ENCODE data around the gene TM9SF2. TPM values are rescaled to one million over a fixed set of nuclear protein-coding genes. Genes with fewer than 3 reads are reported as not detected.

Gene TM9SF2
- total RNA-seq, 8 experiments from 2014 or later: 56.8 to 140 (median 76.3) TPM

DNA sequence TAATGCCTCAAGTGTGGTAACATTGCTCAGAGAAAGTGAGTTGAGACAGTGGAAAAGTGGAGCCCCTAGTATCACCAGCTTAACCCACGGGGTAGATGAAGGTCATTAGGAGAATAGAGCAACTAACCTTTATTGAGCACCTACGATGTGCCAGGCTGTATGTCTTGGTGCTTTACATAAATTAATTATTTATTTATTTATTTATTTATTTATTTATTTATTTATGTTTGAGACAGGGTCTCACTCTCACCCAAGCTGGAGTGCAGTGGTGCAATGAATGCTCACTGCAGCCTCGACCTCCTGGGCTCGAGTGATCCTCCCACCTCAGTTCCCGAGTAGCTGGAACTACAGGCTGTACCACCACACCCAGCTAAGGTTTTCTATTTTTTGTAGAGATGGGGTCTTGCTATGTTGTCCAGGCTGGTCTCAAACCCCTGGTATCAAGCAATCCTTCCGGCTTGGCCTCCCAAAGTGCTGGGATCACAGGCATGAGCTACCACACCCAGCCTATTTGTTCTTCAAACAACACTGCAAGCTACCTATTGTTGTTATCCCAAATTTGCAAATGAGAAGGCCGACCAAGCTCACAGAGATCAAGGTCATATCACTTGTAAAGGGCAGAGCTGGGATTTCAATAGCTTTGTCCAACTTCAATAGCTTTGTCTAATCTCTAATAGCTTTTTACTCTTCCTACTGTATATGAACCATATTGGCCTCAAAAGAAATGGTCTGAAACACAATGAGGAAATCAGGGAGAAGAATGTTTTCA, 79.4 kb downstream of the TM9SF2 start:
- ATAC-seq (replicated peaks in 6 of 8): no peak

DNA sequence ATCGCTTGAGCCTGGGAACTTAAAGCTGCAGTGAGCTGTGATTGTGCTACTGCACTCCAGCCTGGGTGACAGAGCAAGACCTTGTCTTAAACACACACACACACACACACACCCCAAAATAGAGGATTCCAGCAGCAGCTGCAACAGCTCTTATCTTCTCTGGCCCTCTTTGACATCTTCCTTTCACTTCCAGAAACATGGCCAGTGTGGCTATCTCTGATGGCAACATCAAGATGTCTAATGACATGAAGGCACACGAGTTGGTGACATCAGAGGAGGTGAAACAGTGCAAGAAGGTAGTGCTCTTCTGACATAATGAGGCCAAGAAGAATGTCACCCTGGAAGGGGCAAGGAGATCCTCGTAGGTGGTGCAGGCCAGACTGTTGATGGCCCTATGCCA, 81.2 kb downstream of the TM9SF2 start:
- no peak for ATAC-seq (replicated peaks in 6 of 8)
- in situ Hi-C loops (cut with MboI; ENCODE audit: low pct_unique_long_range_greater_than_20kb in 2 of 9, low sequenced_read_pairs in 9 of 9, unreplicated experiment in 9 of 9): no loop called here
- H3K4me1 ChIP-seq (replicated peaks in 1 of 2): no peaks in the 10 kb centered on the region
- no peak overlapping the region for H3K4me3 ChIP-seq
- H3K27ac ChIP-seq: no peak overlapping the region
- 50 to 100% (median 80%) methylated on average over 1 to 3 of the region's 3 CpGs; no CpG with 5 or more reads in 6 of the 10 experiments for WGBS, 10 experiments

More for the DNA sequence above, 79.4 kb downstream of the TM9SF2 start:
- in situ Hi-C loops (cut with MboI; ENCODE audit: low pct_unique_long_range_greater_than_20kb in 2 of 9, low sequenced_read_pairs in 9 of 9, unreplicated experiment in 9 of 9): no loop called here
- Histone ChIP-seq H3K27ac (no peak overlapping the region), H3K4me1 (replicated peaks in 1 of 2) (no peaks in the 10 kb centered on the region), H3K4me3 (no peak overlapping the region)
- WGBS, 10 experiments: 20 to 100% (median 74%) methylated on average over 1 to 6 of the region's 7 CpGs

DNA sequence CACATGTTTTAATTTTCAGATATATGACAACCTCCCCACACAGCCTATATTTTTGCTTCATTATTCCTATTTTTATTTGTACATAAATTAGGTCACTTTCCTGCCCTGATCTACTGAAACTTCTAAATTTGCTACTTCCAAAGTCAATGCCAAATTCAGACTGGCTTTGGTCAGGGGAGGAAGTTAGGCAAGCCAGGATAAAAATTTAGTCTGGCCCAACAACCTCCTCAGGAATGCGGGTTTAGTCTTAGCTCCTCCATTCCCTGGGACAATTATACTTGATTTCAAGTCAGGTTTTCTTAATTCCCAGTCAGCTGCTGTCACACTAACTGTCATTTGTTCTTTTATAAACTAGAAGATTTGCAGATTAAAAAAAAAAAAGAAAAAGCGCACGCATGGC, 84.3 kb downstream of the TM9SF2 start:
- 14 to 93% (median 86%) methylated on average over 1 to 3 of the region's 3 CpGs; no CpG with 5 or more reads in 4 of the 10 experiments for WGBS, 10 experiments
- H3K4me3 ChIP-seq: no peak overlapping the region
- ATAC-seq (replicated peaks in 6 of 8): no peak
- in situ Hi-C loops (cut with MboI; ENCODE audit: low pct_unique_long_range_greater_than_20kb in 2 of 9, low sequenced_read_pairs in 9 of 9, unreplicated experiment in 9 of 9): no loop called here
- H3K4me1 ChIP-seq (replicated peaks in 1 of 2): no peaks in the 10 kb centered on the region
- H3K27ac ChIP-seq: no peak overlapping the region

DNA sequence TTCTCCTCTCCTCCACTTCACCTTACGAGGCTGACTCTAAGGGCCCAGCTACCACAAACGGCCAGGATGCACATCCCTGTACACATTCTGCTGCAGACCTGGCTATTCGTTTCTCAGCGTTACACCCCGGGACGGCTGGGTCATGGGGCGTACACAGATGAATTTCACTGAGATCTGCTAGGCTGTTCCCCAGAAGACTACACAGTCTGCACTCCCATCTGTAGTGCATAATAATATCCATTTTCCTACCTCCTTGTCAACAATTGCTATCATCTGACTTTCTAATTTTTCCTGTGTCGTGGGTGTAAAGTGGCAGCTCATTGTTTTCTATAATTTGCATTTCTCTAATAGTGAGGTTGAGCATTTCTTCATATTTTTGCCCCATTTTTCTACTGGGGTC, 85.7 kb downstream of the TM9SF2 start:
- Histone ChIP-seq H3K4me3 (no peak overlapping the region), H3K27ac (no peak overlapping the region), H3K4me1 (replicated peaks in 1 of 2) (no peaks in the 10 kb centered on the region)
- in situ Hi-C loops (cut with MboI; ENCODE audit: low pct_unique_long_range_greater_than_20kb in 2 of 9, low sequenced_read_pairs in 9 of 9, unreplicated experiment in 9 of 9): no loop called here
- ATAC-seq (replicated peaks in 6 of 8): no peak
- 25 to 89% (median 80%) methylated on average over 1 to 6 of the region's 8 CpGs; no CpG with 5 or more reads in 1 of the 10 experiments for WGBS, 10 experiments

DNA sequence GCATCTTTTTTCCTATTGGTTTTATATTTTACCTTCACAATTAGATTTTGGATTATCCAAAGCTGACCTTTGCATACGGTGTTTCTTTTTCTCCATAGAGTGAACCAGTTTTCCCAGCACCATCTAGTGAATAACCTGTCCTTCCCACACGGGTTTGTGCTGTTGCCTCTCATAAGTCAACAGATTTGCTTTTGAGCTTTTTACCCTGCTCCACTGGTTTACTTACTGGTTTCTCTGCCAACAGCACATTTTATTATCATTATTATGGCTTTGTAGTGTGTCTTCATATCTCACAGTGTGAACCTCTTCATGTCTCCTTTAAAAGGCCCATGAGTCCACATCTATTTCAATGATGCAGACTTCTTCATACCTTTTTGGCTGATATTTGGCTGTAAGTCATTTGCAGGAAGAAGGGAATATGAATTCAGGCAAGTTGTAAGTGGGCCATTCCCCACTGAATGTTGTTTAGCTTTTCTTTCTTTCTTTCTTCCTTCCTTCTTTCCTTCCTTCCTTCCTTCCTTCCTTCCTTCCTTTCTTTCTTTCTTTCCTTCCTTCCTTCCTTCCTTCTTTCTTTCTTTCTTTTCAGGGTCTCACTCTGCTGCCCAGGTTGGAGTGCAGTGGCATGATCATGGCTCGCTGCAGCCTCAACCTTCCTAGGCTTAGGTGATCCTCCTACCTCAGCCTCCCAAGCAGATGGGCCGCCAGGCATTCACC, 86.8 kb downstream of the TM9SF2 start:
- ATAC-seq (replicated peaks in 6 of 8): no peak
- 65 to 100% (median 89%) methylated on average over 1 to 4 of the region's 4 CpGs; no CpG with 5 or more reads in 1 of the 10 experiments for WGBS, 10 experiments
- Histone ChIP-seq H3K4me3 (no peak overlapping the region), H3K27ac (no peak overlapping the region), H3K4me1 (replicated peaks in 1 of 2) (no peaks in the 10 kb centered on the region)
- in situ Hi-C loops (cut with MboI; ENCODE audit: low pct_unique_long_range_greater_than_20kb in 2 of 9, low sequenced_read_pairs in 9 of 9, unreplicated experiment in 9 of 9): no loop called here

DNA sequence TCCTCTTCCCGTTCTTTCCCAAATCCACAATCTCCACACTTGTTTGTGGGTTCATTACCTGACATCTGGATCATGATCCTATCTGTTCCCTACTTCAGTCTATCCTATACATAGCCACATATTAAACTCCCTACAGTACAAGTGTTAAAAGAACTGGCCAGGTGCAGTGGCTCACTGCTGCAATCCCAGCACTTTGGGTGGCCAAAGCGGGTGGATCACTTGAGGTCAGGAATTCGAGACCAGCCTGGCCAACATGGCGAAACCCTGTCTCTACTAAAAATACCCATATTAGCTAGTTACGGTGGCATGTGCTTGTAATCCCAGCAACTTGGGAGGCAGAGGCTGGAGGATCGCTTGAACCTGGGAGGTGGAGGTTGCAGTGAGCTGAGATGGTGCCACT, 88.3 kb downstream of the TM9SF2 start:
- WGBS, 10 experiments: 76 to 100% (median 97%) methylated on average over 1 to 6 of the region's 6 CpGs; no CpG with 5 or more reads in 1 of the 10 experiments
- Histone ChIP-seq H3K4me1 (replicated peaks in 1 of 2) (no peaks in the 10 kb centered on the region), H3K4me3 (no peak overlapping the region), H3K27ac (no peak overlapping the region)
- no peak for ATAC-seq (replicated peaks in 6 of 8)
- in situ Hi-C loops (cut with MboI; ENCODE audit: low pct_unique_long_range_greater_than_20kb in 2 of 9, low sequenced_read_pairs in 9 of 9, unreplicated experiment in 9 of 9): no loop called here

DNA sequence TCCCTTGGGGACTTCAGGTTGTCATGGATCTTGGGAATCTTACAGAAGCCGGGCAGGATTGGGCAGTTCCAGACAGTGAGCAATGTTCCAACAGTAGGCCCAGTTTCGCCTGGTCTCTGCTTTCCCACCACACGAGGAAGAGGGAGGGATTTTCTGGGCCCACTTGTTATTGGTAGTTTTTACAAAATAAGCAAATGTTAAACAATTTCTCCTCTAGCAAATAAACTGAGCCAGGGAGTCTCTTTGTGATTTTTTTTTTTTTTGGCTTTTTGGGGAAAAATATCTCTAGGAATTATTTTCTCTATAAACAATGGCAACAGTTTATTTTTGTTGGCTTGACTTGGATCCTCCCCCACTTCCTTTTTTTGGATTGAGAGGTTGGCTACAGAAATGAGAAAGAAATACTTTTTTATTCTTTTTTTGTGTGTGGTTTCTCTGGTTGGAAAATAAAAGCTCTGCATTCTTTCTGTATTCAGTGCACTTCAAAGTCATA, 89.3 kb downstream of the TM9SF2 start:
- 17 to 90% (median 75%) methylated on average over 1 to 3 of the region's 3 CpGs; no CpG with 5 or more reads in 1 of the 10 experiments for WGBS, 10 experiments
- in situ Hi-C loops (cut with MboI; ENCODE audit: low pct_unique_long_range_greater_than_20kb in 2 of 9, low sequenced_read_pairs in 9 of 9, unreplicated experiment in 9 of 9): no loop called here
- no peak overlapping the region for H3K27ac ChIP-seq
- no peak overlapping the region for H3K4me3 ChIP-seq
- ATAC-seq (replicated peaks in 6 of 8): peak in 1 of 8 experiments; percentile 49
- H3K4me1 ChIP-seq (replicated peaks in 1 of 2): no peaks in the 10 kb centered on the region

DNA sequence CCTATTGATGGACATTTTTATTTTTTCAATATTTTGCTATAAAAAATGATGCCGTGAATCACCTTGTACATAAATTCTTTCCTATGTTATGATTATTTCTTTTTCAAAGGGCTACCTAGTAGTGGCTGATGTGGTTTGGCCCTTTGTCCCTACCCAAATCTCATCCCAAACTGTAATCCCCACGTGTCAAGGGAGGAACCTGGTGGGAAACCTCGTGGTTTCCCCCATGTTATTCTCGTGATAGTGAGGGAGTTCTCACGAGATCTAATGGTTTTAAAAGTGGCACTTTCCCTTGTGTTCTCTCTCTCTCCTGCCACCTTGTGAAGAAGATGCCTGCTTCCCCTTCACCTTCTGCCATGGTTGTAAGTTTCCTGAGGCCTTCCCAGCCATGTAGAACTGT, 94.9 kb downstream of the TM9SF2 start:
- 44 to 100% (median 86%) methylated on average over 1 to 5 of the region's 5 CpGs for WGBS, 10 experiments
- no peaks in the 10 kb centered on the region for H3K4me1 ChIP-seq (replicated peaks in 1 of 2)
- no peak overlapping the region for H3K4me3 ChIP-seq
- in situ Hi-C loops (cut with MboI; ENCODE audit: low pct_unique_long_range_greater_than_20kb in 2 of 9, low sequenced_read_pairs in 9 of 9, unreplicated experiment in 9 of 9): no loop called here
- no peak for ATAC-seq (replicated peaks in 6 of 8)
- no peak overlapping the region for H3K27ac ChIP-seq

DNA sequence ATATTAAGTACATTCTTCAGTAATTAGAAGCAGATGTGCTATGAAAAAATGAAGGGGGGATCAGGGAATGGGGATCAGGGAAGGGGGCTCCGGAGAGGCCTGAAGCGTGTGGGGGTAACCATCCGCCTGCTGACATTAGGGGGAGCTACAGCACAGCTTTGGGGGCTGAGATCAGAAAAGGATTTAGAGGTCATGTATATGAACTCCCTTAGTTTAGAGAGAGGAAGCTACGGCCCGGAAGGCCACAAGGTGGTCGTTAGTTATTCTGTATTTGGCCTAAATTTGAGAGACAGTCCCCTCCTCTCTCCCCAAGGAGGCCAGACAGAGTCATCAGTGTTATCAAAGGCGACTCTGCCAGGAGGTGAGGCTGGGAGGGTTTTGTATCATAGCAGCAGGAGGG, 99.0 kb downstream of the TM9SF2 start:
- WGBS, 10 experiments: 20 to 49% (median 31%) methylated on average over 1 to 5 of the region's 7 CpGs; no CpG with 5 or more reads in 4 of the 10 experiments
- Histone ChIP-seq H3K4me1 (replicated peaks in 1 of 2) (no peaks in the 10 kb centered on the region), H3K27ac (no peak overlapping the region), H3K4me3 (no peak overlapping the region)
- ATAC-seq (replicated peaks in 6 of 8): no peak
- in situ Hi-C loops (cut with MboI; ENCODE audit: low pct_unique_long_range_greater_than_20kb in 2 of 9, low sequenced_read_pairs in 9 of 9, unreplicated experiment in 9 of 9): no loop called here

DNA sequence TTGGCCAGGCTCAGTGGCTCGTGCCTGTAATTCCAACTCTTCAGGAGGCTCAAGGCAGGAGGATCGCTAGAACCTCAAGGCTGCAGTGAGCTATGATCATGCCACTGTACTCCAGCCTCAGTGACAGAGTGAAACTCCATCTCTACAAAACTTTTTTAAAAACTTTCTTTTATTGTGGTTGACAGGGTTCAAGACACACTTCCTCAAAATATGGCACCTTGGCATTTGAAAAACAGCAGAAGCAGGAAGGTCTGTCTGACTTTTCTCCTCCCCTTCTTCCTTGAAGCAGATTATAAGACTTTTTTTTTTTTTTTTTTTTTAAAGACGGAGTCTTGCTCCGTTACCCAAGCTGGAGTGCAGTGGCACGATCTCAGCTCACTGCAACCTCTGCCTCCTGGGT, 100.3 kb downstream of the TM9SF2 start:
- ATAC-seq (replicated peaks in 6 of 8): no peak
- H3K4me3 ChIP-seq: no peak overlapping the region
- peaks cover 4 to 7% of the 10 kb centered on the region in 2 donors for H3K4me1 ChIP-seq (replicated peaks in 1 of 2)
- in situ Hi-C loops (cut with MboI; ENCODE audit: low pct_unique_long_range_greater_than_20kb in 2 of 9, low sequenced_read_pairs in 9 of 9, unreplicated experiment in 9 of 9): no loop called here
- H3K27ac ChIP-seq: no peak overlapping the region
- 29 to 100% (median 91%) methylated on average over 1 to 4 of the region's 5 CpGs; no CpG with 5 or more reads in 3 of the 10 experiments for WGBS, 10 experiments

DNA sequence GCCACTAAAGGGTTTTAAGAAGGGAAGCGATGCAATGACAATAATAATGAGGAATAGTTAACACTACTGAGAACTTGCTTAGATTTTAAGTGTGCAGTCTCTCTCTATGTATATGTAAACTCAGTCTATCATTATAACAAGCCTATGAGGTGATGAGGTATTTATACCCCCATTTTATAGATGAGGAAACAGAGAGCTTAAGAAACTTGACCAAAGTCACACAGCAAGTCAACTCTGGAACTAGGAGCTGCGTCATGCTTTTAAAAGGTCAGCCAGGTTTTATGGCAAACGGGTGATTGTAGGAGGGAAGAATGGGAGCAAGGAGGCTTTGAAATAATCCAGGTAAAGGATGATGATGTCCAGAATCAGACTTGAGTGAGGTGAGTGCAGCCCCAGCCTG, 103.4 kb downstream of the TM9SF2 start:
- ATAC-seq (replicated peaks in 6 of 8): no peak
- peaks cover 4 to 9% of the 10 kb centered on the region in 2 donors for H3K4me1 ChIP-seq (replicated peaks in 1 of 2)
- 83 to 100% (median 95%) methylated on average over 1 to 2 of the region's 3 CpGs; no CpG with 5 or more reads in 2 of the 10 experiments for WGBS, 10 experiments
- H3K4me3 ChIP-seq: no peak overlapping the region
- no peak overlapping the region for H3K27ac ChIP-seq
- in situ Hi-C loops (cut with MboI; ENCODE audit: low pct_unique_long_range_greater_than_20kb in 2 of 9, low sequenced_read_pairs in 9 of 9, unreplicated experiment in 9 of 9): no loop called here

DNA sequence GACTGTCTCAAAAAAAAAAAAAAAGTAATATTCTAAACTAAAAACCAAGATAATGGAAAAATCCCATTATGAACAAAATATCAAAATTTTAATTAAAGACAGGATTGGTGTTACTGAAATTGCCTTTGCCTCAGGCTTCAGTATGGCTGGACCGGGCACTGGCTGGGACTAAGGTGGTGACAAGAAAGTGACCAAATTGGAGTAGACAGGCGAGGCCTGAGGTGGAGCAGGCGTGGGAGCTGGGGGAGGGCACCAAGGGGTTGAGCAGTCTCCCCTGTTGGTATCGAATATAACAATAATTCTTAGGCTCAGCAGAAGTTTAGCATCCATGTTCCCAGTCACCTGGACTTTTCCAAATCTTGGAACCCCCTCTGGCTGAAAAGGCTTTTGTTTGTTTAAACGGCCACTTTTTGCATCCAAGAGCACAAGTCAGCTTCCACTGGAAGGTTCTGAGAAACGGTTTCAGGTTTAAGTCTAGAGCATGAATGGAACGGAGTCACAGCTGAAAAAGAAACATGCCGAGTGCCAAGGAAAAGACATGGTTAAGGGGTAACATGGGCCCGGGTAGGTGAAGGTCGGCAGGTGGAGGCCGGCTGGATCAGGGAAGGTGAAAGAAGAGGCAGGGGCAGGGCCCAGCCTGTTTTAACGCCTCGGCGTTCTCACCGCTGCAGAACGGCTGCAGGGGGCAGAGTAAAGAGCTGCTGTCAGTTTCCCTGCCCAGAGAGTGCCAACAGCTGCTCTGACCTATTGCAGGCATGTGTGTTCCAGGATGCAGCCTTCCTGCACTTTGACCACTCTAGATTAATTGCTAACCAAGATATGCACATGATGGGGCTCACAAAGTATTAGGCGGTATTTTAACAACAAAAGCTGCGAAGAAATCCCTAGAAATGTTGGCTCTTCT, 104.4 kb downstream of the TM9SF2 start:
- ATAC-seq (replicated peaks in 6 of 8): peak; percentile 28 to 62 (median 54)
- Histone ChIP-seq H3K4me3 (peak overlapping the region; percentile 48 to 87 (median 63)), H3K4me1 (replicated peaks in 1 of 2) (peaks cover 4 to 9% of the 10 kb centered on the region in 2 donors), H3K27ac (no peak overlapping the region)
- in situ Hi-C loops (cut with MboI; ENCODE audit: low pct_unique_long_range_greater_than_20kb in 2 of 9, low sequenced_read_pairs in 9 of 9, unreplicated experiment in 9 of 9): no loop called here
- WGBS, 10 experiments: 0 to 61% (median 27%) methylated on average over 1 to 15 of the region's 18 CpGs; no CpG with 5 or more reads in 1 of the 10 experiments

All from motor neuron (in vitro differentiated cells).